ACC112 (cell line): ENCODE measurements around the gene RNU6-8.

Experiments used
- H2AFZ ChIP-seq: fragments of 200-600 bp; sonication (generic); one replicate; pipeline ENCODE4 v1.6.0; 2017; ENCODE audit warnings: antibody characterized with exemption, low read length; ENCODE audit not compliant: unreplicated experiment
- H3K27ac ChIP-seq: fragments of 200-600 bp; sonication (generic); 2 replicates; pipeline ENCODE4 v1.5.1; 2014; ENCODE audit warnings: low read depth, mild to moderate bottlenecking, antibody characterized with exemption, low read length, moderate library complexity
- H3K27me3 ChIP-seq: fragments of 200-600 bp; sonication (generic); 2 replicates; pipeline ENCODE4 v1.6.1; 2014; ENCODE audit warnings: mild to moderate bottlenecking, antibody characterized with exemption, low read length, moderate library complexity, mixed read lengths; ENCODE audit not compliant: insufficient read depth
- H3K36me3 ChIP-seq: fragments of 200-600 bp; sonication (generic); 2 replicates; pipeline ENCODE4 v1.6.1; 2016; ENCODE audit warnings: mild to moderate bottlenecking, antibody characterized with exemption, low read length, moderate library complexity, mixed read lengths; ENCODE audit not compliant: insufficient read depth
- H3K4me1 ChIP-seq: fragments of 200-600 bp; sonication (generic); one replicate; pipeline ENCODE4 v1.6.1; 2016; ENCODE audit warnings: low read length, mixed read lengths; ENCODE audit not compliant: insufficient read depth, unreplicated experiment, control insufficient read depth
- H3K4me3 ChIP-seq: fragments of 200-600 bp; sonication (generic); 2 replicates; pipeline ENCODE4 v1.5.1; 2014; ENCODE audit warnings: mild to moderate bottlenecking, low read depth, low read length
- H3K79me2 ChIP-seq: fragments of 200-600 bp; sonication (generic); one replicate; pipeline ENCODE4 v1.6.0; 2016; ENCODE audit warnings: low read length; ENCODE audit not compliant: control insufficient read depth, unreplicated experiment, insufficient read depth

The RNU6-8 gene

DNA sequence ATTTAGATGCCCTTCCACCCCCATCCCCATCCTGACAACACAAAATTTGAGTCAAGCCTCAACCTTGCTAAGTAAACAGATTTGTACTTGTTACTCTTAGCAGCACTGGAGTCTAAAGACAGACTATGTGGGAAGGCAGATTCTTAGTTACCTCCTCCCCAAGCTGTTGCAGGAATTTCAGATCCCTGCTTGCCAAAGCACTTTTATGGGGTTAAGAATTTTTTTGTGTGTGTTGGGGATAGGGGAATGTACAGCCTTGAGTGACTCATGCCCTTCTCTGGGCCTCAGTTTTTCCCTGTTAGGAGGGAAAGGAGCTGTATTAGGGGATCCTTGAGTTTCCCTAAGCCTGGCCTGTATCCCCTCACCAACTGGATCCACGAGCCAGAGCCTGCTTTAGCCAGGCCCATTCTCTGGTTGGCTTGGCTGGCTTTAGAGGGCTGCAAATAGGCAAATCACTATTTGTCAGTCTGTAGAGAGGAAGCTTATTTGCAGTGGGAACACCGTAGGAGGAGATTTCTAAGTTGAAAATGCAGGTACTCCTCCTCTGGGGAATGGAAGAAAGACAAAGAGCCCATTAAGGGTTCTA, 27.7 kb upstream of the RNU6-8 start:
- Histone ChIP-seq H3K4me3 (peak overlapping the region; percentile 20; the same call in 1 of the 2 replicates), H2AFZ (no peak overlapping the region)

DNA sequence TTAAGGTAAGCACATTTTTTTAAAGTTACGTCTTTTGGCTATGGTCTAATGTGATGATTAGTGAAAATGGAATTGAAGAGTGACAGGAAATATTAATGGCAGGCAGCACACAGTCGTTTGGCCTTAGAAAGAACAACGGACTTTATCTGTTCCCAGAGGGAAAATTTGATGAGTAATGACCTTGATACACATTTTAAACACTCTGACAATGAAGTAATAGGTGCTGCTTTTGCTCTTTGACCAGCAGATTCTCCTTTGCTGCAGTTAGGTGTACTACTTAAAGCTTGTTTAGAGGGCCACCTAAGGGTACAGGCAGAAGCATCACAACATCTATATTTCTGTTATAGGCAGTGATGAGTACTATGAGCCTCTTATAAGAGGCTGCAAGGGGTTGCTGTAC, 27.1 kb upstream of the RNU6-8 start:
- Histone ChIP-seq H3K36me3 (no peaks in the 10 kb centered on the region), H3K27me3 (no peaks in the 10 kb centered on the region), H3K27ac (peak overlapping the region; percentile 71), H3K4me3 (peak overlapping the region; percentile 20; the same call in 1 of the 2 replicates), H3K79me2 (no peaks in the 10 kb centered on the region), H3K4me1 (peaks cover 29% of the 10 kb centered on the region), H2AFZ (no peak overlapping the region)

More for the DNA sequence above, 27.7 kb upstream of the RNU6-8 start:
- Histone ChIP-seq H3K4me1 (peaks cover 23% of the 10 kb centered on the region), H3K36me3 (no peaks in the 10 kb centered on the region), H3K27me3 (no peaks in the 10 kb centered on the region), H3K79me2 (no peaks in the 10 kb centered on the region), H3K27ac (peak overlapping the region; percentile 71)

DNA sequence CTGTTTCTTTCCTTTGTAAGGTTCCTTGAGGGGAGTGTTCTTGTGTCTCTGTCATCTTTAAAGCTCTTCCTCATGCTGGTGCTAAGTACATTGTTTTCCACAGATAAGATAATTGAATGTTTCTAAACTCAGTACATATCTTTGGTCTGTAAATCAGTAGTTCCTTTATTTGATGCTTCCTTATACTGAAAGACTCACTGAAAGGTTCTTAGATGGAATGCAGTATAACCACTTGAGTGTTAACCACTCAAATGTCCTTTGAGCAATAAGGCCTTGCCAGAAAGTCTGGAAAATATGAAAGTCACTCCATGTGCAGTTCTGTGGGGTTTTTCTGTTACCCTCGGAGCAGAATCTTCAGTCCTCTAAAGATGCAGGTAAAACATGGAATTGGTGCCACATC, 23.0 kb upstream of the RNU6-8 start:
- peaks cover 31% of the 10 kb centered on the region for H3K4me1 ChIP-seq
- no peaks in the 10 kb centered on the region for H3K27me3 ChIP-seq
- no peak overlapping the region for H3K27ac ChIP-seq
- no peaks in the 10 kb centered on the region for H3K79me2 ChIP-seq
- no peak overlapping the region for H2AFZ ChIP-seq
- no peak overlapping the region for H3K4me3 ChIP-seq
- H3K36me3 ChIP-seq: no peaks in the 10 kb centered on the region

DNA sequence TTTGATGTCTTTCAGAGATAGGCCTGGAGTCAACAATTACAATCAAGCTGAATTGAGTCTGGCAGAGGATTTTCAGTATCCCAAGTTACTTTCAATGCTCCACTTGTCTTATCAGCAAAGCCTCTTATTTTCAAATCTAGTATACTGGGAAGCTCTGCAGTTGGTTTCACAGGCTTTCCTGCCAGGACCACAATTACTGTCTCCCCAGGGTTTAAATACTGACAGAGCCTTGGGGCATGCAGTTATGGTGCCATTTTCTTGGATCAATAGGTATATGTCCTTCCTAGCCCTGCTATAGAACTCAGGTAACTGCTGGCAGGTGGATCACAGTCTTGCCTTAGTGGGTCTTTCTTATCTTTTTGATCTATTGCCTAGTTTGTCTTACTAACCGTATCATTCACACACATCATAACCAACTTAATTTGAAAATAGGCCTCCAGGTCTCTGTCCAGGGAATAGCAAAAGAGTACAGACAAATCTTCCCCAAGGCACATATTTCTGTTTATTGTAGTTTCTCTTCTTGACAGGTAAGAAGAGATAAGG, 22.4 kb upstream of the RNU6-8 start:
- no peaks in the 10 kb centered on the region for H3K79me2 ChIP-seq
- H2AFZ ChIP-seq: peak overlapping the region; percentile 77
- H3K27ac ChIP-seq: 0 out of 2 replicates have a peak overlapping the region, but pooled peaks have one; percentile 9
- no peaks in the 10 kb centered on the region for H3K27me3 ChIP-seq
- no peak overlapping the region for H3K4me3 ChIP-seq
- no peaks in the 10 kb centered on the region for H3K36me3 ChIP-seq
- peaks cover 25% of the 10 kb centered on the region for H3K4me1 ChIP-seq

DNA sequence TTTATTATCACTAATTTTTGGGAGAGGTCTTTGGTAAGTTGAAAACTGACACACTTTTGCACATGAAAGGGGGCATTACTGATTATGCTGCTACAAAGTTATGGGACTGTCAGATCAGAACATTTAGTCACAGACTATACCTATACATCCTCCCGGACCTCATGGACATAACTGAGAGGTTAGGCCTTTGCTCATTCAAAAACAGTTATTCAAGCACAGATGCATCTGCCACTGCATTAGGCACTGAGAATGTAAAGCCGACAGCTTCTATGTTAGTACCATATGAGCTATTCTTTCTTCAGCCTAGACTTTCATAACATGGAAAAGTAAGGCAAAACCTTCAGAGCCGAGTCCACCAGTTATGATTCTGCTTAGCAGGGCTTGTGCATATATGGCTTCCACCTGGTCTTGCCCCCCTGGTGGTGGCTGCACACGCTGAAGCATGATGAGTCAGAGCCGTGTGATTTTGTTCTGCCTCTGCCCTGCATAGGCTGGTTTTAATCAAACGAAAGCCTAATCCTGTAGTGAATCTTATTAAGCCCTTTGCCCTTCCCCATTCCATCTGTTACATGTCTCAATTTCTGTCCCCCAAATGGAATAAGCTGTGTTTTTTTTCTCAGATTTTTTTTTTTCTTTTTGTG, 21.8 kb upstream of the RNU6-8 start:
- Histone ChIP-seq H3K27me3 (no peaks in the 10 kb centered on the region), H3K4me1 (peaks cover 19% of the 10 kb centered on the region), H2AFZ (peak overlapping the region; percentile 77), H3K79me2 (no peaks in the 10 kb centered on the region), H3K4me3 (no peak overlapping the region), H3K36me3 (no peaks in the 10 kb centered on the region), H3K27ac (0 out of 2 replicates have a peak overlapping the region, but pooled peaks have one; percentile 9)

DNA sequence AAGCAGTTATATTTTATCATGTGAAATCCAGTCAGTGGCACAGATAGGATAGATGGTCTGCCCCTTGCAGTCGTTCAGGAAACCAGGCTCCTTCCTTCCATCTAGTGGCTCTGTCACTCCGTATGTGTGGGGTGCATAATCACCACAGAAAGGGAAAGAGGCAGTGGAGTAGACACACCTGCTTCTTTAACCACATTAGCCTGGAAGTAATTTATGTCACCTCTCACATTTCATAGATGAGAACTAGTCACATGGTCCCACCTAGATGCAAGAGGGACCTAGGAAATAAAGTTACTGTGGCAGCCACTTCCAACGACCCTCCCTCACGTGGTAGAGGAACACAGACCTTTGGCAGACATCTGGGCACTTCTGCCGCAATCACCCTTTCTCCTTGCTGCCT, 14.2 kb upstream of the RNU6-8 start:
- Histone ChIP-seq H2AFZ (no peak overlapping the region), H3K4me3 (no peak overlapping the region), H3K27ac (no peak overlapping the region)

DNA sequence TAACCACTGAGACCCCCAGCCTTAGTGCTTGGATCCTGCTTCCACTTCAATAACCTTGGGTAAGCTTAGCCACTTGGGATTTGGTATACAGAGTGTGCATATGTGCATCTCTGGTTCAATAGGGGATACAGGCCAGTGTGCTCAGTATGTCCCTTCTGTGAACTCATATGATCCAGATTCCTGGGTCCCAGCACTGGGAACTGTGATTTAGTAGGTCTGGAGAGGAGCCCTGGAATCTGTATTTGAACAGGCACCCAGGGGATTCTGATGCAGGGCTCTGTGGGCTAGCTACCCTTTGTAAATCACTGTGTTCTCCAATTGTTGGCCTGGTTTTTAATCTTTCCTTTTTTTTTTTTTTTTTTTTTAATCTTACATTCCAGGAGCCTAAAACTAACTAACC, 9.8 kb upstream of the RNU6-8 start:
- no peaks in the 10 kb centered on the region for H3K27me3 ChIP-seq
- H3K36me3 ChIP-seq: no peaks in the 10 kb centered on the region; the same call in 1 of the 2 replicates
- H3K4me3 ChIP-seq: no peak overlapping the region
- no peak overlapping the region for H2AFZ ChIP-seq
- no peaks in the 10 kb centered on the region for H3K4me1 ChIP-seq
- H3K27ac ChIP-seq: no peak overlapping the region
- H3K79me2 ChIP-seq: no peaks in the 10 kb centered on the region

More for the DNA sequence above, 14.2 kb upstream of the RNU6-8 start:
- Histone ChIP-seq H3K79me2 (no peaks in the 10 kb centered on the region), H3K36me3 (no peaks in the 10 kb centered on the region; the same call in 1 of the 2 replicates), H3K4me1 (no peaks in the 10 kb centered on the region), H3K27me3 (no peaks in the 10 kb centered on the region)

DNA sequence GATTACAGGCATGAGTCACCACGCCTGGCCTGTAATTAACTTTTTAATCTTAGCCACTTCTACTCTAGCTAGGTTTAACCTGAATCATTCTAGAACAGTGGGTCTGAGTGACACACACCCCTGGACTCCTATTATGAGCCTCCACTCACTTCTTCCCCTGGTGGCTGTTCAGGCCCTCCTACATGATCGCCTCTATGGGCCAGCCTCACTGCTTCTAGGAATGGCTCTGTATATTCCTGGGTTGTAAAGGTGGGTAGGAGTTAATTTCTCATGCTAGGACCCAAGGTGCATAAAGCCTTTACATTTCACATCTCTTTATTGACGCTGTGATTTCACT, 8.0 kb upstream of the RNU6-8 start:
- no peaks in the 10 kb centered on the region for H3K36me3 ChIP-seq
- no peaks in the 10 kb centered on the region for H3K27me3 ChIP-seq
- H2AFZ ChIP-seq: no peak overlapping the region
- no peaks in the 10 kb centered on the region for H3K4me1 ChIP-seq
- no peak overlapping the region for H3K4me3 ChIP-seq
- no peaks in the 10 kb centered on the region for H3K79me2 ChIP-seq
- H3K27ac ChIP-seq: no peak overlapping the region

DNA sequence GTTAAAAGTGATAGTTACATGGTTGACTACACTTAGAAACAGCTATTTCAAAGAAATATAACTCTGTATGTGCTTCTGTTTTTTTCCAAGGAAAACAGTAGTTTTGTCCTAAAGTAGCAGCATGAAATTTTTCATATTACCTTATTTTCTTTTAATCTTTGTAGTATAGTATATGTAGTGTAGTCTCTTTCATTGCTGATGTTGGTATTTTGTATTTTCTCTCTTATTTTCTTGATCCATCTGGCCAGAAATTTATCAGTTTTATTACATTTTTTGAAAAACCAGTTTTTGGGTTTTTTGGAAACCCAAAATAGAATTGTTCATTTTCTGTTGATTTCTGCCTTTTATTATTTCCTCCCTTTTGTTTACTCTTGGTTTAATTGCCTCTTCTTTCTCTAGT, 6.4 kb upstream of the RNU6-8 start:
- Histone ChIP-seq H3K79me2 (no peaks in the 10 kb centered on the region), H3K27ac (no peak overlapping the region), H2AFZ (no peak overlapping the region), H3K27me3 (no peaks in the 10 kb centered on the region), H3K4me3 (no peak overlapping the region), H3K4me1 (no peaks in the 10 kb centered on the region), H3K36me3 (no peaks in the 10 kb centered on the region)

DNA sequence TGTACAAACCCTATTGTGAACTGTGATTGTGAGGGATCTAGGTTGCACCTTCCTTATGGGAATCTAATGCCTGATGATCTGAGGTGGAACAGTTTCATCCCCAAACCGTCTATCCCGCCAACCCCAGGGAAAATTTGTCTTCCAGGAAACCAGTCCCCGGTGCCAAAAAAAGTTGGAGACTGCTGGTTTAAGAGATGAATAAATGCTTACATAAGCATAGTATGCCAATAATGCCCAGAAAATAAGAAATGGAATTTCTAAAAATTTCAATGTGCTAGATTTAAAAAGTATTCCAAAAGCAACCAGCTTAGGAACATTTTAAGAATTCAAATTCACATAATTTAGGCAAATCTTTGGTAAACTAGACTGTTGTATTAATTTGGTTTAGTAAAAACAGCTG, 5.4 kb upstream of the RNU6-8 start:
- Histone ChIP-seq H3K4me3 (no peak overlapping the region), H3K36me3 (no peaks in the 10 kb centered on the region), H3K27me3 (no peaks in the 10 kb centered on the region), H3K27ac (no peak overlapping the region), H2AFZ (no peak overlapping the region), H3K79me2 (no peaks in the 10 kb centered on the region), H3K4me1 (no peaks in the 10 kb centered on the region)

DNA sequence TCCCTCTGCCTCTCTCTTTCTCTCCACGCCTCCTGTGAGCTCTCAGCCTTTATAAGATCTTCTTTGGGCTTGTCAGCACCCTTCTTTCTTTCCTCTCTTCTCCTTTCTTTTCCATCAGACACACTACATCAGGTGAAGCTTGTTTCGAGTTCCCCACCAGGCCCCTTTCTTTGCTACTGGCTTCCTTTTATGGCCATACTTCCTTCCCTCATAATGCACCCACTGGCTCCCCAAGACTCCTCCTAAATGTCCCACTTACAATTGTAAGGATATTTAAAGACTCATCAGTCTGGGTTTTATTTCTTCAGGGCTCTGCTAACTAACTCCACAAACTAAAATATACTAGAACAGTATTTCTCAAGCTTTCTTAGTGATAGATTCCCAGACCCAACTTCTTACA, 3.5 kb upstream of the RNU6-8 start:
- Histone ChIP-seq H3K27ac (no peak overlapping the region), H3K79me2 (no peaks in the 10 kb centered on the region), H3K4me1 (peaks cover 11% of the 10 kb centered on the region), H3K36me3 (no peaks in the 10 kb centered on the region), H3K27me3 (no peaks in the 10 kb centered on the region), H2AFZ (no peak overlapping the region), H3K4me3 (no peak overlapping the region)
